Middle frontal gyrus (tissue), 1 donor: ENCODE results near the gene SUGCT.

Experiments
- DNase-seq: peaks from one replicate; pipeline ENCODE4 v3.0.0-alpha.2; 2015; ENCODE audit warnings: low spot score; ENCODE audit errors: extremely low spot score

Gene SUGCT

DNA sequence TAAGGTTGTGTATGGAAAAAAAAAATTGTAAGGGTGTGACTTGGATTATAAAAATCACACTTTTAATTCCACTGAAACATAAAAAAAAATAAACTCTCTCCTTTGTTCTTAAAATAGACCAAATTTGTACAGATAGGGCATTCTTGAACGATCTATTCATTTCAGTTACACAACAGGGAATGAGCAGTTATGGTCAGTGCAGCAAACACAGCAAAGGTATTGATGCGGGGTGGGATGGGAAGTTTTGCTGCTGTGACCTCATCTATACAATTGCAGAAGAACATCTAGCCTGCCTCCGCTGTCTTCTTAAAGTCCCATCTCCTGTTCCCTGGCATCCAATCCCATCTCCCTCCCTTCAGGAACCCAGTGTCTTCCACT lies 580.2 kb downstream of the SUGCT start:
- no peak for DNase-seq

DNA sequence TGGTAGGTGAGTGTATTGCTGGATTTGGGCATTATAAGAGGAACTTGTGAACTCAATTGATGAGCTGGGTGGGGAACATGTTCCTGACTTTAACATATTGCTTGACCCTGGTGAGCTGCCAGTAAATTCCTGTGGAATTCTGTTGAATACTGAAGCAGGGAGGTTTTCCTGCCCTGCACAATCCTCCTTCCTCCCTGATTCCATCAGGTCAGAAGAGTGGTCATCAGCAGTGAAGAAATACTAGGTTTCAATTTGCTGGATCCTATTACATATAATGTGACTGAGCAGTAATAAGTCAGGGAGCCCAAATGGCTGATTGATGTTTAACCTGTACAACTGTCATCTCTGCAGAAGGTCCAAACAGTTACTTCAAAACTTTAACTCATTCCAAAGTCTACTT lies 581.2 kb downstream of the SUGCT start:
- no peak for DNase-seq

DNA sequence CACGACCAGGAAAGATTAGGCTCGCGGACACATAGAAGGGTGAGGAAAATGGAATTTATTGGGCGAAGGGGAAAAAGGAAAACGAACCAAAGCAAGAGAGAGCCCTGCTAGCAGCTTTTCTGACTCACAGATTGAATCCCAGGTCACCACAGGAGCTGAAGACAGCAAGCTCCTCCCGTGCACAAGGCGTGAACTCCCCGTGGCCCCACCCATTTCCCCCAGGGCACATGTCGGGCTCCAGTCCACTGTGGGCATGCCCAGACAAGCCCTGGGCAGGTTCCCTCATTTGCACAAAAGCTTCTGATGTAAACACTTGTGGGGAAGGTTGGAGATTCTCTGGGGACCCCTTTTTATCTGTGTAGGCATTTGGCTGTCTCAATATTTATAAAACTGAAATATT lies 582.4 kb downstream of the SUGCT start:
- DNase-seq, result no peak

DNA sequence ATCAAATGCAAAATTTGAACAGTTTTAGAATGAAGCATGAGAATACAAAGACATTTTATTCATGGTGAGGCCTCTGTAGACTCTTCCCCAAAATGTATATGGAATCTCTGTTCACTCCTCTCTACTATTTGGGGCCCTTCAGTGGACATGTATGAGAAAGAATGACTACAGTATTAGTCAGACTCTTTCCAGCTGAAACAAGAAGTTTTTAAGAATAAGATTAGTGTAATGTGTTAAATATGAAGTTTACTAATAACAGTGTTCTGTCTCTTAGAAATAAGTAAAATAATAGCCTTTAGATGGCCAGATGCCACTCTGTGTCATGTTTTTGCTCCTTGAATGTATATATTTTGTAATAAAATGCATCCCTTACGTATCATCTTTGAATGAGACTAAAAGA lies 585.6 kb downstream of the SUGCT start:
- no peak for DNase-seq

DNA sequence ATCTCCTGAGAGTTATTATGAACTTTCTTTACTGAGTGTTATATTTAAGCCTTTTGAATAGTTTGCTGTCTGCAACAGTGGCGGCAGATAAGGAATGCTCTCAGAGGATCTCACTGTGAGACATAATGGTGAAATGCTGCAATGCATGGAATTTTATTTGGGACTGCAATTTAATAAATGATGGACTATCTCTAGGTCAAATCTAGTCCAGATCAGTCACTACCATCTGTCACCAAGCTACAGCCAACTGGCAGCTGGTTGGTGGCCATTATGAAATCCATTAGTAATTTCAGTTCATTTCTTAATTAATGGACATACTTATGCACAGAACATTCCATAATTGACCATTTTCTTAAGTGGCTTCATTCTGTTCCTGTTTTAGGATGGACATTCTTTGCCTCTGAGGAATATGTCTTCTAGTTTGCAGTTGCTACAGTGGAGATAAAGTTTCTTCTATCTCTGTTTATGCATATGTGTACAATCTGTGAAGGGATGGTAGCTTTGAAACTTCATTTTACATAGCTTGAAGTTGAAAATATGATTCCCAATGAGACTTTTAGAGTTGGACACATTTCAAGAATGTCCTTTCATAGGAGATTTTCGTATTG lies 586.6 kb downstream of the SUGCT start:
- DNase-seq, result no peak

DNA sequence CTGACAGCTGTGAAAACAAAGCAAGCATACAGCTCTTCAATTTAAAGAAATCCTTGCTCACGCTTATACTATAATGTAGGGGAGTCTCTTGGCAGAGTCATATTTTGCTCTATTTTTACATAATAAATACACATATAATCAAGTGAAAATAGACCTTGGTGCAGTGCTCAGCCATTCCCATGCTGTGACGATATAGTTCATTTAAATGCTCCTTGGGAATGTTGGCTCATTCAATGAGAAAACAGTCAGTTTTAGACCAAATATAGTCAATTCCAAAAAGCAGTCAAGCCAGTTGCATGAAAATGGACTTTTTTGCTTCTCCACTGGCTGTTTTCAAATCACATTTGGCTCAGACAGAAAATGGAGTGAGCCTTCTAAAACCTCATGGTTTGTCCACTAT lies 587.4 kb downstream of the SUGCT start:
- DNase-seq, result no peak

DNA sequence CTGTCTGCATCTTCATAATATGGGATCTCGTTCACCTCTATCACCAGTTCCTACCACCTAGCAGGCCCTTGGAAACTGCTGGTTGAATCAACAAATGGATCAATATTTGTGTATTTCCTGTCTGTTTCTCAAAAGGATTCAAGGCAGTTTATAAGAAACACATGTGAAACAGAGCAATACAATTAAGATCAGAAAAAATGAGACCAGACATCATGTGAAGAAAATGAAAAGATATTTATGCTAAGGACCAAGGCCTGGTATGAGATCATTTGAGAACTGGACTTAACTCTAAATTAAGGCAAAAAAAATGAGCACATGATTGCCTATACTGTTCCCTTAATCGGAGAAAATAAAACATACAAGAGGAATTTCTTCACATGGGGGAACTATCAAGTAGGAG lies 589.0 kb downstream of the SUGCT start:
- DNase-seq, result no peak

DNA sequence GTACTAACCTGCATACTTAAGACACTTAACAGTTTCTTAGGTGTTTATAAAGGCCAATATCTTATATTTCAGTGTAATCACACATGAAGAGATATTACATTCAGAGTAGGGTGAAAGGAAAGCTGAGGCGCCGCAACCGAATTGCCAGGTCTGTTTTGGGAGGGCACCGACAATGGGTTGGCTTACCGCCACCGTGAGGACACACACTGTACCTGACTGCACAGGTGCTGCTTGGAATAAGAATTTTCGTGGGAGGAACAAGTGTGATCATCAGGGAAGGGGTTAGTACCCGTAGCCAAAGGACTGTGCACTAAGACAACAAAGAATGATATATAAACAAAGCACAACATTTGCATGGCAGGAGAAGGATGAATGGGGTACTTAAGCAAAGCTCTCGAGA lies 591.8 kb downstream of the SUGCT start:
- DNase-seq, result no peak

DNA sequence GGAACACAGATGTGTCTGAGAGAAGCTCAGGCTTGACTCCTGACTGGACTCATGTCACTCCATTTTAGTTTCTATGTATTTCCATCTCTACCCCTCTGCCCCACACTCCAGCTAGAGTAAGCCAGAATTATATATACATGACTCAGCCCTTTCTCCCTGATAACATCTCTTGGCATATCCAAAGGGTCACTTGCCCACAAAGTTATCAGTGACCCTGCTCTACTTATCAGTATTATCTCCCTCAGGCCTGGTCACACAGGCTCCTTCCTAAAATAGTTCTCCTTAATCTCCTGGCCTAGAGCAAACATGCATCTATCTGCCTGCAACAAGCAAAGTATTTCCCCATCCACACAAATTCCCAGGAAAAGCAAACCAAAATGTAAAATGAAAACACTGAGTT lies 598.3 kb downstream of the SUGCT start:
- DNase-seq, result no peak

DNA sequence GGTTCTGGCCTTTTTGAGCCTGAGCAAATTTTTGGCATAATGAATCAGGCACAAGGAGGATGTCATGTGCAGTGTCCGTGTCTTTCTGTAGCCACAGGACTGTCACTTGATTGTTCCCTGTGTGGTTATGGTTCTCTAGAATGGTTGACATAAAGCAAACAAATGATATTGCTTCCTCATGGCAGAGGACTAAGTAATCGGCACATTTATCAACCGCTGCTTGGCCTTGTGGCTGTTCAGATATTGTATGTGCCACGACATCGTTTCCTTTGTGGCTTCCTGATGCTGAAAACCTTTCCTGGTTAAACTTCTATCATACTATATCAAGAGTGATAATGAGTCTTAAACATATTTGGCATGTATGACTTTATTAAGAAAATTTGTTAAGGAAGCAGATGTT lies 598.8 kb downstream of the SUGCT start:
- DNase-seq, result no peak

DNA sequence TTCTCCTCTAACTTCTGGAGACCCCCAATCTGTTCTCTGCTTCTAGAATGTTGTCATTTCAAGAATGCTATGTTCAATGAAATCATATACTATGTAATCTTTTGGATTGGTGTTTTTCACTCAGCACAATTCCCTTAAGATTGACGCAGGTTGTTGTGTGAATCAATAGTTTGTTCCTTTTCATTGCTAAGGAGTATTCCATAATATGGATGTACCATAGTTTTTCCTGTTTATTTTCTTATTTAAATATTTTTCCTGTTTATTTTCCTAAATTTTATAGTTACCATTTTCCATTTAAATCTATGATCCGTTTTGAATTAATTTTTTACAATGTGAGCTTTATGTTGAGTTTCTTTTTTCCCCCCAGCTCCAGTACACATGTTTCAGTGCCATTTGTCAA lies 604.5 kb downstream of the SUGCT start:
- no peak for DNase-seq

DNA sequence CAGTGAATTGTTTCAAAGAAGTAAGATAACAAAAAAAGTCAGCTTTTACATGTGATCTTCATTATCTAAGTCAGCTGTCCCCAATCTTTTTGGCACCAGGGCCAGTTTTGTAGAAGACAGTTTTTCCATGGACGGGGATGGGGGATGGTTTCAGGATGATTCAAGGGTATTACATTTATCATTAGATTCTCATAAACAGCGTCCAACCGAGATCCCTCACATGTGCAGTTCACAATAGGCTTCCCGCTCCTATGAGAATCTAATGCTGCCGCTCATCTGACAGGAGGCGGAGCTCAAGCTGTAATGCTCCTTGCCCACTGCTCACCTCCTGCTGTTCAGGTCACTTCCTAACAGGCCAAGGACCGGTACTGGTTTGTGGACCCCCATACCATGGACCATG lies 607.5 kb downstream of the SUGCT start:
- DNase-seq, result no peak

DNA sequence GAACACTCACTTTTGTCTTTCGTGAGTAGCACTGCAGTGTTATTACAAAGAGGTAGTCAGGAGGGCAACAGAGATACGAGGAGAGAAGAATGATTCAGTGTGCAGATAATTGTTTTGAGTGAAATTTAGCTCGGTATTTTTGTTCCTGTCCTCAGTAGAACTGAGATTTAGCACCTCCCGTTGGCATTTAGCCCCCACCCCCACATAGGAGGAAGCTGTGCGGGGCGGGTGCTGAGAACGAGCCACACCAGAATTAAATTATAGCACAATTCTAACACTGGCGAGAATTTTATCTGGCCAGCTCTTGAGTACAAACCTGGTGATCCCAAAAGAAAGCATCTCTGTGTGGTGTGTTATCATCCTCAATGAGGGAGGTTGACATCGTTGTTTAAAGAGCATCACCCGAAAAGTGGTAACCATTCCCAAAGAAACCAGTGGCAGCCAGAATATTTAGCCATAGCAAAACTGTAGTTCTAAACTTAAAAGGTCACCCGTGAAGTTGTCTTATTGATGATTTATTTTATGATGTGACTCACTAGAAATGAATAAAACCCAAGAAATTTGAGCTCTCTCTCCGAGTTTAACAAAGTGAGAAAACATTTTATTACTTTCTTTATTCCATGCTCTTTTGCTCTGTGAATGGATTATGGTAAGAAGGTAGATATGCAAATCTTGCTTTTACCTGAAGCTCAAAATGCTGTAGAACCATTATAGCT lies 612.2 kb downstream of the SUGCT start:
- no peak for DNase-seq

DNA sequence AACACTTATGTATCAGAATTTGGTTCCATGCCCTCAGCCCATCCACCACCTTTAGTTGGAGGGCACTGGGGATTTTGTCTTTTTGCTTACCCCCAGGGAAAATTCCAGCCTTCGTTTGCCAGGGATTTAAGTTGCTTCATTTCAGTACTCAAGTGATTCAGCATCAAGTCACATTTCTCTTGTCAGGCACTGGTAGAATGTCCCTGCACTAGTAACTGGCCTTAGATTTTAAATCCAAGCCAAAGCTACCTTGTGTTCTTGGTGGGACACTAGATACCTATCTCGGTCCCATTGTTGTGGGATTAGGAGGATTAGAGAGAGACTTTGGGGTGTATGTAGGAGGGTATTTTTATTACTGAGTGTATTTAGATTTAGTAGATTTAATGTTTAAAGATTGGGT lies 613.1 kb downstream of the SUGCT start:
- DNase-seq, result no peak

DNA sequence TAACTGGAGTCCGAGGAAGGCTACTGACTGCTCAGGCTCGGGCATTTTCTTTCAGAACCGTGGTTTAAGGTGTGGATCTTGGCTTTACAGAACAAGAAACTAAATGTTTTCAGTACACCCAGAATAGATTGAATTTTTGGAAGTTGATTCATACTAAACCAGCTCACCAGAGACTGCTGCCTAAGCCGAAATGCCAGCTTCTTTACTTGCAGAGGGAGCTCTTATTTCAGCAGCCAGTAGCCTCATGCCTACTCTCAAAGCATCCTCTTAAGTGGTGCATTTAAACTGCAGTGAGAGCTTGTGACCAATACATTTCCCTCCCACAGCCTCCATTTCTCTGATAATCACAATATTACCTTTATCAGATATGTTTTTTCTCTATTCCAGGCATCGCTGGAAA lies 615.1 kb downstream of the SUGCT start:
- peak; percentile 12 for DNase-seq

DNA sequence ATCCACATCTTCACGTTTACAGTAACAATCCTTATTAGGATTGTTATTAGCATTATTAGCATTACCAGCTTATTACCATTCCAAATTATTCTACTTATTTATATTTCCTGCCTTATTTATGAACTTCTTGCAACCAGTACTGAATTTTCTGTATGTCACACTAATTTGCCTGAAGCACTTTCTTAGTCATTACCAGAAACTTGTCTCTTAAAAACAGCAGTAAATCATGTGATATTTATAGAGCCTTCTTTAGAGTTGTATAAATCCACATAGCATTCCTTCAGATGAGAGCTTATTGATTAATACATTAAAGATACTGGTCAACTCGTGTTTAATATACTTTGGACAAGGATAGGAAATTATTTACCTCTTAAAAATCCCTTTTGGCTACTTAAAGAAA lies 618.6 kb downstream of the SUGCT start:
- no peak for DNase-seq

DNA sequence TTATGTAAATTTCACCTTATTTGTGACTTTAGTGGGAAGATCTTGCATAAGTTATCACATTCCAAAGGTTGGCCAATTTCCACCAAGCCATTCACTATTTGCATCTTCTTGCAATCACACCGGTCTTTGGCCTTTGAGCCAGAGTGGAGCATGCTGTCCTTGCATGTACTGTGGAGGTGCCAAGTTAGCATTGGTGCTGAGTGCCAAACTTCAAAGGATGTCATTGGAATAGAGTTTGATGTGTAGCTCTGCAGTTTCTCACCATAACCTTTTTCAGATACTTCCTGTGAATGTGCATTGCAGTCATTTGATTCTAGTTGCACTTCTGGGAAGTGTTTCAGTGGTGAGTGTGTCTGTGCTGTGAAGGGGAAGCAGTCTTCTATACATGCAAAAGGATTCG lies 620.6 kb downstream of the SUGCT start:
- DNase-seq, result no peak

DNA sequence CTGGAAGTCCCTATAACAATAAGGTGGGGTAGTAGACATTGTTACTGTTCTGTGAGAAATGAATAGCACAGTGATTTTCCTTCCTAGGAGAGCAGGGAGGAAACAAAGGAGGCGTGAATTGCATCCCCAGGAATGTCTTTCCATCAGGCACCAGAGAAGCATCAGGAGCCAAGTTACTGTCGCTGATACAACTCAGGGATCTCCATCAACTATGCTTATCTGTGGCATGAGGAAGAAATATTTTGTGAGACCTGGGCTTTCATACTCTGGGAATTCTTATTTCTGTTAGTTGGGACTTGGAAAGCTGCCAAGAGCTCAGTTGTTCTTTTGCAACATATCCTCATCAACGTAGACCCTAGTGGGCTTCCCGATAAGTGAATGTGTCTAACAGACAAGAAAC lies 622.3 kb downstream of the SUGCT start:
- no peak for DNase-seq

DNA sequence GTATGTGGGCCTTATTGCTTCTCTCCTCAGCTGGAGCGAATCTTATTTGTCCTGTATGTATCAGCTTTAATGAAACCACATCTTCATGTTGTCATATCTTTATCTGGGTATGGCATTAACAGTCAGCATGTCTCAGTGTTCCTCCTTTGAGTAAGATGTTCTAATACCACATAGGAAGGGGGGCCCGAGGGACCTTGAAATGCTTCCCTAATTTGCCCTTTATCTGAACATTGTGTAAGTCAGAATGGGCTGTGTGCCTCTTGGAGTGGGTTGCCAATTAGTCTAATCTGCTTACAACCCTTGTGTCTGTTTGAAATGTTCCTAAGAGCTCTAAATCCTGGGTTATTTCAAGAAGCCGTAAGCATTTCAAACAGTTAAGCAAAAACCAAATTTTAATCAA lies 623.8 kb downstream of the SUGCT start:
- DNase-seq, result no peak

DNA sequence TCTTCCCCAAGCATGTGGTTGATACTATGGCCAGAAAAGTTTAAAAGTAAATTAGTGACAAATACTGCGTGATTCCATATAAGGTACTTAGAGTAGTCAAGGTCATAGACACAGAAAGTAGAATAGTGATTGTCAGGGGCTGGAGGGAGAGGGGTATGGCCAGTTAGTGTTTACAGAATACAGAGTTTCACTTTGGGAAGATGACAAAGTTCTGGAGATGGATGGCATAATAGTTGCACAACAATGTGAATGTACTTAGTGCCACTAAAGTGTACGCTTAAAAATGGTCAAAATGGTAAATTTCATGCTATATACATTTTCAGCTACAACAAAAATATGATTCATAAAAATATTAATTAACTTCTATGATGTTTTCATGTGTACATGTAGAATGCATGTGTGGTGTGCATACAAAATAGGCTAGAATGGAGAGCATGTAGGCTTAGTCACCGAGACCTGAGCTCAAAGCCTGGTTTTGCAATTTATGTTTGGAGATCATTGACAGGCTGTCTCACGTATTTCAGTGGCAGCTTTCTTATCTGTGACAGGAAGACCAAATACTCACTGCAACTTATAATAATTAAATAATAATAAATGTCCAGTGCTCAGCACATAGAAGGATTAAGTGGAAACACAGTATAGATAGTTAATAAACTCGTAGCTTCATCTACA lies 625.6 kb downstream of the SUGCT start:
- no peak for DNase-seq

DNA sequence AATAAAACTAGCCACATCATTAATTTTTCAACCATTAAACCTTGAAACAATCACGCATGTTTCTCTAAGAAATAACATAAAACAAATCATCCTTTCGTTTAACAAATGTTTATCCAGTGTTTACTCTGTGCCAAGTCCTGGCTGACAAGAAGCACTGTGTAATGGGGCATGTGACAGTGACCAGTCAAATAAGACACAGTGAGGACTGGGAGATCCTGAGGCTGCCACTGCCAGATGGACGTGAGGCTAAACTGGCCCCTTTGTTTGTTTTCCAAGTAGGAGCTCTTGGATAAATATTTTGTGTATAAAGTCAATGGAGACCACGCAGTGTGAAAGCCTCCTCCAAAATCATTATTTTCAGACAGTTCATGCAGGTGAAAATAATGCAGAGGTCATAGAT lies 626.2 kb downstream of the SUGCT start:
- DNase-seq, result no peak

DNA sequence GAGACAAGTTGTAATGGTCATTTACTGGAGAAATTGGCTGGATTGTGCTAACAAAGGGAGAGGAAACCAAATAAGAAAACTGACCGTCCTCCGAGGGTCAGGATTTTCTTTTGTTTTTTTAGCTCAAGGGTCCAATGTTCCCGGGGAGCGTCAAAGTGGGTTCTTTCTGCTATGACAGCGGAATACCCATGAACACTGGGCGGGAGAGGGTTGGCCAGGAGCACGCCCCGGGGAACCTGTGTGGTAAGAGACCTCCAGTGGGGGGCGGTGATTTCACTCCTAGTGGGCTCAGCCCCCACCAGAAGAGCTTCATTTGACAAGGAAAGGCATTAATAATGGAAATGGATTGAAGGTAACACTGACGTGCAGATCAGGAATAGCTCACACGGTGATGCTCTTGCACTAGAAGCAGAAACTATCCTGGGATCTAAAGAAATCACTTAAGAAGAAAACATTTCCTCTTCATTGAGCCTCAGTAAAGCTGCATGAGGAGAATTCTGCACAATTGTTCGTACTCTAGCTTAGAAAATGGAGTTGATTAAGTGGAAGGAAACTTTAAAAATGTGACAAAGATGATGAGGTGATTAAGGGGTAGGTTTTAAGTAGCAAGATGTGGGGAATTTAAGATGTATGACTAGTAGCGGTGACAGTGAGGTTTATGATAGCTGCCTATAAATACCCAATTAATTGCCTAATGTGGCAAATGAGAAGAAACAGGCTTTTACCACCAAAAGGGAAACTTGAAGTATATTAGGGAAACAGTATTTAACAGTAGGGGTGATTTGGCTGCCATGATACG lies 627.2 kb downstream of the SUGCT start:
- no peak for DNase-seq
